Stimulated activated CD4-positive, alpha-beta T cell treated with anti-CD3 and anti-CD28 coated beads, Interleukin-4, amount 100 ng/mL, for 1 hour (primary cell): ENCODE measurements around the gene KCNJ9.
A peak's percentile ranks its signal among the peaks of the same experiment; 100 is the strongest.
"Not testable (repeated sequence)": the region's sequence is repeated elsewhere in the genome, so short reads cannot be mapped to it uniquely, and the experiment has no call there.

ENCODE experiments used
- DNase-seq: peaks from one replicate; pipeline ENCODE4 v3.0.0-alpha.2; 2020

Gene KCNJ9

DNA sequence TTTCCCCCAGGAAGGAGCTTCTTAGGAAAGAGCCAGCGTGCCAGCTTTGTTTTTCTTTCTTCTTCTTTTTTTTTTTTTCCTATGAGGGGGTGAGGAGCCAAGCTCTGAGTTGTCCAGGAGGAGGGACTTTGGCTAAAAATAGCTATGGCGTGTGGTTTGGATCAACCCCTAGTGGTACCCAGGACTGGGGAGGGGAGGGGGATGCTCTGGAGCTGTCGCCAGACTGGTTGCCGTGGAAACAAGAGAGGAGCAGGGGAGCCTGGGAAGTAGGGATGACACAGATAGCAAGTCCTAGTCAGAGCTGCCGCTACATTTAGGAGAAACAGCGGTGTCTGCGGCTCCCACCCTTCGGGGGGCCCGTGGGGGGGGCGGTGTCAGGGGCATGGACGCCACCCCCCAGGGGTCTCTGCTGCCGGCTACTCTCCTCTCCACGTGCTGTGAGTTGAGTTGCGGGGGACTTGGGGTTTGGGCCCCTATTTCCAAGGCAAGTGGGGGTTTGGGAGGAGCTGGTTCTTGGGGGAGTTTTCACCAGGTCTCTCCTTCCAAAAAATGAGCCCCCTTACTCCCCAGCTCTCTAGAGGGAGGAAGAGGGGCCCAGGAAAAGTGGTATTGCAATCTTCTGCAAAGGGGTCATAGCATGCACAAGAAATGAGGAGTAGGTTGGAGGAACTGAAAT, at the start of gene KCNJ9:
KCNJ9 (plus strand) TSS at position 278 of the 676 bp plus-strand sequence. CDS start 2,493 bp downstream, outside the sequence.
- no peak for DNase-seq

DNA sequence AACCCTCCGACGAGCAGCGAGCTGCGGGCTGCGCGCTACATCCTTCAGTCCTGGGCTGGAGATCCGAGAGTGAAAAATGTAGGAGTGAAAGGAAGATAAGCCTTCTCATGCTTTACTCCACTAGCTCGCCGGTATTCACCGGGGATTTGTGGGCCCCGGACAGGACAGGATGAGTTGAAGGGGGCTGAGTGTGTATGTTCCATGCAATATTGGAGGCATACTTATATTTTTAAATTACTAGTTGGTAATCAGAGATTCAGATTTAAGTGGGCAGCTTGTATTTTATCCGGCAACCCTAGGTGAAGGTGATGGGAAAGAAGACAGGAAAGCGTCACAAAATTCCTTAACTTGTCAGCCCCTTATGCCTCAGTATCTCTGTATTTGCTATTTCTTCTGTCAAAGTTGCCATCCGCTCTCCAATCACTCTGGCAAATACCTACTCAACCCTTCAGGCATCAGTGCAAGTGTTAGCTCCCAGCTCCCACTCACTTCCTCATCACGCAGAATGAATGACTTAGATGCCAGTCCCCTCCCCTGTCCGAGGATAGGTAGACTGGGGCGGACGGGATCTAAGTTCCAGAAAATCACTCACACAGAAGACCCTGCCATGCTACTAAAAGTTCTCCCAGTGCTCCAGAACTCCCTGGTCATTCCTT, 49.0 kb upstream of the KCNJ9 start:
- no peak for DNase-seq

DNA sequence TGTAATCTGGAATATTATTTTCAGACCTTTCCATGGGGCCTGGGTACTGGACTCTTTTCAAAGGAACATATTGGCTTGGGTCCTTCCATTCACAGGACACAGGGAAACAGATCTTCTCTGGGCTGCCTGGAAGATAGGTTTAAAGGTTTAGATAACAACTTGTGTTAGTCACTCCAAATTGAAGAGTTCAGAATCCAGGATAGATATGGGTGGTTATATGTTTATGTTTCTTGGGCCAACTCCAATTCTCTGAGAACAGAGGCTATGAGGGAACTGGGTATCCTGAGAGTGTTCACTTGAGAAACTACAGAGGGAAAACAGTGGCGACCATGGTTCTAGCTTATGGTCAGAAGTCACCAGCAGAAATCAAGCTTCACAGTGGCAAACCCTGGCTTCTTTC, 40.9 kb upstream of the KCNJ9 start:
- no peak for DNase-seq

DNA sequence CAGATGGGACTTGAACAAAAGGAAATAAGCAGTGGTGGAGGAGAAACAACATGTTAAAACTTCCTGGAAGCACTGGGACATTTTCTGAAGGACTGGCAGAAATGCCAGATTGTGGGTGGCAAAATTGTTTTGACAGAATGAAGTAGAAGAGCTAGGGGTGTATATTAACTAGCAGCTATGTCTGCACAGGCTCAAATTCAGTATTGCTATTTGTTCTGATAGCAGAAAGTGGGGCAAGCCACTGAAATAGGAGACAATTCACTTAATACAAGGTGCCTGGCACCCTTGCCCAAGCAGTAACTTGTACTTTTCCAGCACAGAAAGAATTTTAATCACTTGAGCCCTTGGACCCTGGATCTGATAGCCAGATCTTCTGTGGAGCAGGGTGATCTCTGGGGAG, 37.8 kb upstream of the KCNJ9 start:
- DNase-seq, result no peak

DNA sequence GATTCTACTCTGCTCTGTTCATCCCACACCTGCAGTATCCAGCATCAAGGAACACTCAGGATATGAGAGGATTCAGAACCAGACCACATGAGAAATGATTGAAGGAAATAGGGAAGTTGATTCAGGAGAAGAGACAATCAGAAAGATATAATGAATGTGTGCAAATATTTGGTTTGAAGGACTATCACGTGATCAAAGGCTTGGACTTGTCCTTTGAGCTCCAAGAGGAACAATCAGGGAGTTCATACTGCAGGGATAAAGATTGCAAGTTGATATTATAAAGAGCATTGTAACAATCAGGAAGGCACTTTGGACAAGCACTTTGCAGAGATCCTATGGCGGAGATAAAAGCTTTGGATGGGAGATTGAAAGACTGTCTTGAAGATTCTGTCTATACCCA, 35.7 kb upstream of the KCNJ9 start:
- no peak for DNase-seq

DNA sequence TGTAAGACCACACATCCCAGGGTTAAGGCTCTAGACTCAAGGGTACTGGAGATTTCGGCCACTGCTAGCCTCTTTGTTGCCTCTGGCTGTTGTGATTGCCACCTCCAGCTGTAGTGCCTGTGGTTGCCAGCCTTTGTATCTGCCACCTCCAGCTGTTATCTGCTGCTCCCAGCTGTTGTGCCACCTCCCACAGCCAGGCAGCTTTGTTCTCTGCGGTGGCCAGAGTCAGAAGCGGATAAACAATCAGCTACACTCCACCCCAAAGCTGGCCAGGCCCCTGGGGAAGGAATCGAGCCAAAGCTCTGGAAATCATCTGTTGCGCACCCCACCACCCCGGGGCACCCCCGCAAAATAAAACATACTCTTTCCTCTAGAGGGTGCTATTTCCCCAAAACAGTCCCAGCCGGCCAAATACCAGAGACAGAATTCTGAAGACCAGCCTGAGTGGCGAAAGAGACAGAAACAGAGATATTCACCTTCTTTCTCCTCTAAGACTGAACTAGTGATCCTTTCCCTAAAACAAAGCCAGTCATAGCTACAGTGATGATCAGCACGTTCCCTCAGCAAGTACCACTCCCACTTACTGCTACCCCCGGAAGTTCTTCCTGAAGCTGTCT, 34.7 kb upstream of the KCNJ9 start:
- DNase-seq, result peak; percentile 13

DNA sequence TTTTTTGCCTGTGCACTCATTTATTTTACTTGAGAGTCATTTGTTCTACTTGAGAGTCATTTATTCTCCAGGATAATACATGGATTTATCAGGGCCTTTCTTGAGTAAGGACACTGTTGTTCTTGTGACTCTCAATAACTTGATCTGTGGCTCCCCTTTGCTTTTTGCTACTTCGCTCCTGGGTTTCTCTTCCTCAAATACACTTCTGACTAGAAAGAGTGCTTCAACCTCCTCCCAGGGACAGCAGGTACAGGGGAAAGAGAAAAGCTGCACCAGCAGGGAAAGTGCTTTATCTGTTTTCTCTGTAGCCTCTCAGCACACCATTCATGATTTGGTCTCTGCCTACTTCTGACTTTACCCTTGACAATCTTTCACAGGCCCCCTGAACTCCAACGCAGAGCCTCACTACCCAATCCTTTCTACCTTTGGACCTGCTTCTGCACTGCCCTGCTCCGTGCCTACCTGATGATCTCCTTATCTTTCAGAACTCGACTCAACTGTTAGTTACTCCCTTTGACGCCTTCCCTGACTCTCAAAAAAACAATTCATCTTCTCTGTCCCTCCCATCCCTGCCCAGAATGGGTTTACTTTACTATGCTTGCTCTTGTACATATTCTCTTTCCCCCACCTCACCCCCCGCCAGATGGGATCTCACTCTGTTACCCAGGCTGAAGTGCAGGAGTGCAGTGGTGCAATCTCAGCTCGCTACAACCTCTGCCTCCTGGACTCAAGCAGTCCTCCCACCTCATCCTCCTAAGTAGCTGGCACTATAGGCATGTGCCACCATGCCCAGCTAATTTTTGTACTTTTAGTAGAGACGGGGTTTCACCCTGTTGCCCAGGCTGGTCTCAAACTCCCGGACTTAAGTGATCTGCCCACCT, 34.0 kb upstream of the KCNJ9 start:
- DNase-seq, result no peak

DNA sequence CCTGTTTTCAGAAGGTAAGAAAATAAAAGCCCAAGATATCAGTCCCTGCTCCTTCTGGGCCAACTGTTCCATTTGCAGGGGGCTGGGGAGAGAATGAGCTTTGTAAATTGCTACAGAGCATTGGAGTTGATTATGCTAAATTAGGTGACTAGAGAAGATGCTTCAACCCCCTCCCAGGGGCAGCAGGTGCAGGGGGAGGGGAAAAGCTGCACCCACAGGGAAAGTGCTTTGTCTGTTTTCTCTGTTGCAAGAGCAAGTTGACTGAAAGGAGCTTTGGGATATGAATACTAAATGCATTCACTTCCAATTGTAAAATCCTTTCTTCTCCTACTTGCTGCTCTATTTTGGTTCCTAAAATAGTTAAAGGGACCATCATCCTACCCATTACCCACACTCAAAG, 33.0 kb upstream of the KCNJ9 start:
- no peak for DNase-seq

DNA sequence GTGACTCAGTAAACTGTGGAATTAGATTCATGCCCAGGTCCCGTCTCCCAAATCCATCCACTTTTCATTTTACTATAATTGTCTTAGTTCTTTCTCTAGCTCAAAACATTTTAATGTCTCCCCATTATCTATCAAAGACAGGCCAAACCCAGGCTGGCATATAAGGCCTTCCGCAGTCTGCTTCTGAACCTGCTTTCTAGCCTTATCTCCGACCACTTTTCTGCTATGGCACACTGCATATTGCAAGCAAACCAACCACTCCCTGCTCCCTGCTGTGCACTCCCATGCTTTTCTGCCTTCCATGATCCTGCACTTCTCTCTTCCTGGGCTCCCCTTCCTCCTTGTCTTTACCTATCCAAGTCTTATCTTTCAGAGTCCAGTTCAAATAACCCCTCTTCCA, 32.2 kb upstream of the KCNJ9 start:
- no peak for DNase-seq

DNA sequence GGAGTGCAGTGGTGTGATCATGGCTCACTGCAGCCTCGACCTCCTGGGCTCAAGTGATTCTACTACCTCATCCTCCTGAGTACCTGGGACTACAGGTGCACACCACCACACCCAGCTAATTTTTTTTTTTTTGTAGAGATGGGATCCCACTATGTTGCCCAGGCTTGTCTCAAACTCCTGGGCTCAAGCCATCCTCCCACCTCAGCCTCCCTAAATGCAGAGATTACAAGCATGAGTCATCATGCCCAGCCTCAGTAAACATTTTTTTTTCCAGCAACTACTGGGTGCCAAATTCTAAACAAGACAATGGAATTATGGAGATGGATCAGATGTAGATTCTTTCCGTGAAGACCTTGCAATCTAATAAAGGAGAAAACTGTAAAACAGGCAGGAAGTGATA, 31.2 kb upstream of the KCNJ9 start:
- DNase-seq, result not testable (repeated sequence)

DNA sequence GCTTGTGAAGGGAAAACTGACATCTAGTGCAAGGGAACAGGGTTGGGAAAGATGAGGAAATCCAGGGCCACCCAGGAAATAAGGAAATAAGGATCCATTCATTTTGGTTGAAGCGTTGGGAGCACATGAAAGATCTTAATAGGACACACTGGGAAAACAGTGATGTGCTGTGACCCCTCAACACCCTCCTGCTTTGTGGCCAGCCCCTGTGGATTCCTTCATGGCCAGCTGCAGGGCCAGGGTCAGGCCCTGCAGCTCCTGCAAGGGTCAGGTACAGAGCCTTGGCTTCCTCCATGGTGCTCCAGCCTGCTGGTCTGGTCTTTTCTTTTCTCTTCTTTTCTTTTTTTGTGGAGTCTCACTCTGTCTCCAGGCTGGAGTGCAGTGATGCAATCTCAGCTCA, 30.7 kb upstream of the KCNJ9 start:
- no peak for DNase-seq

DNA sequence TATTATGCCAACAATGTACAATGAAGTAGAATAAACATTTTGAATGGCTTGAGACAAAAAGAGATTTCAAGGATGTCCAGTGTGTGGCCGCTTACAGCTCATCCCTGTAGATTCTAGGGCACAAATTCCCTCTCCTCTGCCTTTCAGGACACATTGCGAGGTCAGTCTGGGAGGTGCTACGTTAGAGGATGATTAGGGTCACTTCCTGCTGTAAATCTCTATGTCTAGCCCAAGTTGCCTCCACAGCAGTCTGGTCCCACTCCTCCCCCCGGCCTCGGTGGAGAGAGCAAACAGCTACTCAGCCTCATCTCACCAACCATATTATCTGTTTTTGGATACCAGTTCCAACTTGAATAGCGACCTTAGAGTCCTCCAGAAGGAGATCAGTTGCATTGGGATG, 28.4 kb upstream of the KCNJ9 start:
- no peak for DNase-seq

DNA sequence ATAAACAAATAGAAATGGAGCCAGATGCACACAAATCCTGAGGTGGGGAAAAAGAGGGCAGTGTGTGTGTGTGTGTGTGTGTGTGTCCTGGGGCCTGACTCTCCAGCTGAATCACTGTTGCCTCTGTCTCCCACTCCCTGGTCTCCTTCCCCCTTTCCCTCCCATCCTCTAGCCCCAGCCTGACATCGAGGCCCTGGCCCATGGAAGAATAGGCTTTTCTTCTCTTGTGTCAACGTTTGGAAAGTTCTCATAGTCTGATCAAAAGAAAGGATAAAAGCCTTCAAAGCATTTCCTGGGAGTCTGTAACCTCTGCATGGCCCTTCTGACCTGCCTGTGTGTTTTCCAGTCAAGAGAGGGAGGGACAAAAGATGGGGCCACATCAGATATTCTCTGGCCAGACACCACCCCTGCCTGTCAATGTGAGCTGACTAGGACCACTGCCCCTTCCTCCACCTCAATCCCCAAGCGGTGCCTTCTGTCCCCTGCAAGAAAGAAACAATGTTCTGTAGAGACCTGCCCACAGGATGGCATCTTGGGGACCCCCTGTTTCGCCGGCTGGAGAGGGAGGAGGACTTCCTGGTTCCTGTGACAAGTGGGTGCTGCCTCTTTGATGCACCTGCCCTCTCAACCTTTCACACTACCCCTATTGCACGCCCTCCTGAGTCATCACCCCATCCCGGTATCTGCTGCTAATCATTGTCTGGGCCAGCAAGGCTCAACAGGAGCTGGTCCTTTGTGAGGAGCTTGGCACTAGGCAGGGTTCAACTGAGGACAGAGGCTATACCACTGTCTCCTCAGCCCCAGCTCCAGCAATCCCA, 27.6 kb upstream of the KCNJ9 start:
- no peak for DNase-seq

DNA sequence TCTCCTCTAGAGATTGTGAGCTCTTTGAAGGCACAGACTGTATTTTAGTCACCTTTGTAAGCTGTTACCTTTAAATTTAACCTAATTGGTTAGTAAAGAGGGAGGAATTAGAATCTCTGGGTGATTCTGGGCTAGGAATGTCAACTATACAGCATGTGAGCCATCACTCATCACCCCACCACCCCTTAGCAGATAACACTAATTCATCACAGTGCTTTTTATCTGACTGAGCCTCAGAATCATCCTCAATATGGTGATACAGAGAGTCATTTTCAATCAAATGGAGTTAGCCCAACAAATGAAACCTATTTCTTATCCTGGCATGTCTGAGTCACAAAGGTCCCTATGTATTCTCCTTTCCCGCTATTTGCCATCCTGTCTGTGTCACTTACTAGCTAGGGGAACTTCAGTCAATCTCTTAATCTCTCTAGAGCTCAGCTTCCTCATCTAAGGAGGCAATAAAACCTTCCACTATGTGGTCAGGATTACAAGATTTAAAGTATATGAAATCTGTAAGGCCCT, 24.6 kb upstream of the KCNJ9 start:
- no peak for DNase-seq

DNA sequence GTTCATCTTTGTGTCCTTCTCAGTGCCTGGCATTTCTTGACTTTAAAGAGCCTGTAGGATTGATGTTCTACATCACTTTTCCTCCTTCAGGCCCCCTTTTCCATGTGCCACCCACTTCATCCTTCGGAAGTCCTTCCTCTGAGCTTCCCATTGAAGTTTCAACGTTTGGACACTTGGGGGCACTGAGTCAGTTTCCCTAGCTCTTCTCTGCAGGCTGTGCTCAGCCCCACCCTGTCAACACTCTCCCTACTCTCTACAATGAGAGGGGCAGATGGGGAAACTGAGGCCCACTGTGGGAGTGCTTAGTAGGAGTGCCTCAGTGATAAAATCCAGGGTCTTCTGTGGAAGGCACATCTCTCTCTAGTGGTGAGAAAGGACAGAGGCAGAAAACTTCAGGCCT, 23.3 kb upstream of the KCNJ9 start:
- no peak for DNase-seq

DNA sequence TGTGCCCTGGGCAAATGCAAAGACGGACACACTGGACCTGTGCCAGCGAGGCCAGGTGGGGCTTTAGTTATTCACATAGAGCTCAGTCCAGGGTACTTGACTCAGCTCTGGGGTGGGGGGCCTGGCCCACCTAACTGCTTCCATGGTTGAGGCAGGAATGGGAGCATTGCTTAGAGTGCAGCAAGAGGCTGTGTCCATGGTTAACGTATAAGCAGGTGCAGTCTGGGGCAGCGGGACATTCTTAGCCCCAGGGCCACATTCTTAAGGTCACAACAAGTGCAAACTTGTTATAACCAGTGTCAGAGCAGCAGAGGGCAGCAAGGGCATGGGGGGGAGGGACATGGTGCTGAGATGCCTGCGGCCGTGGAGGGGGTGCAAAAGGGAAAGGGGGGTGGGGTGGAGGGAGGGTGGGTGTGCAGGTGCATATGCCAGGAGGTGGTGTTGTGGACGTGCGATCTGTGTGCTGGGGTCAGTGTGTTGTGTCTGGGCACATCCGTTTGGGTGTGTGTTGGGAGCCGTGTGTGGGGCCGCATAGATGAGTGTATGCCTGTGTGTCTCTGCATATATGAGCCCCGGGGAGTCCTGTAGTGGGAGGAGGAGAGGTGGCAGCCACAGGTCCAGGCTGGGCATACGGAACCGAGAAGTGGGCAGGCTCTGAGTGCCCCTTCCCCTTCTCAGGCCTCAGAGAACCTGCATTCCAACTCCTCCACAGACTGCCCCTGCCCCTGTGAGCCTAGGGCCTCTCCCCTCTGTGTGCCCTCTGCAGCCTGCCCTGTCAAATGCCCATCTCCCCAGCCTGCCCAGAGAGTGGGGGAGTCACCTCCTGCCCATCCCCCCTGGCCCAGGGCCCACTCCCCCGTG, 19.7 kb upstream of the KCNJ9 start:
- no peak for DNase-seq

DNA sequence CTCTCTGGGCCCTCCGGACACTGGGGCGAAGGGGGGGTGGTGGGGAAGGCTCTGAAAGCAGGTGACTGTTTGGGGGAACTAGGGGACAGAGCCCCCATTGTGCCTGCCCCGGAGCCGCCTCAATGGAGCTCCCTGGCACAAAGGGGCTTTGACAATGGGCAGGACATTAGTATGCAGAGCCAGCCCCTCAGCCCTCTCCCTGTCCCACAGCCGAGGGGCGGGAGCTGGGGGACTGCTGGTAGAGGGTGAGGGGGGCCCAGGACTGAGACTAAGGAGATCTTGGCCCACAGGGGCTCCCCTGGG, 19.2 kb upstream of the KCNJ9 start:
- DNase-seq, result no peak

DNA sequence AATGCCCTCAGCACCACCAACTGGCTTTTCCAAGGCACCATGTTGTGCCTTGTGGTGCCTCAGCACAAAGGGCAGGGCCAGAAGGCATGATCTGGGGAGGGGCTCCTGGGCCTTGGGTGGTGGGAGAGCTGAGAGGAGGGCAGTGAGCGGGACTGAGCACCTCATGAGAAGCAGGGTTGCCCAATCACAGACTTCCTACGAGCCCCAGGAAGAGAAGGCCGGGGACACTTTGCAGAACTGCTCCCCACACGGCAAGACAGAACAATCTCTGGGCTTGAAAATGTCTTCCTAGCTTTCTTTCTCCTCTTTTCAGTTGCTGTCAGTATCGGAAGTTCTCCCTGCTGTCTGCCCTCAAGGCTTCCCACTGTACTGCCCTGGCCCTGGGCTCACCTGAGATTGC, 18.2 kb upstream of the KCNJ9 start:
- no peak for DNase-seq

DNA sequence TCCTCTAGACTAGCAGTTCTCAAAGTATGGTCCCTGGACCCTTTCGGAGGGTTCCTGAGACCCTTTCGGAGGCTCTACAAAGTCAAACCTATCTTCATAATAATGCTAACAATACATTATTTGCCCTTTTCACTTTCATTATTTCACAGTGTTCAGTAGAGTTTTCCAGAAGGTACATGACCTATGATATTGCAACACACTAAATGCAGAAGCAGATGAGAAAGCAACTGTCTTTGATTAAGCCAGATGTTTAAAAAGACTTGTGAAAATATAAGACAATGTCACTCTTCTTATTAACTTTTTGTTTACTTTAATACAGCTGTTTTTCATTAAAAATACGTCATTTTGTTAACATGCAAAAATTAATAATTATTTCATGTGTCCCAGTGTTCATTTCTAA, 17.2 kb upstream of the KCNJ9 start:
- no peak for DNase-seq

DNA sequence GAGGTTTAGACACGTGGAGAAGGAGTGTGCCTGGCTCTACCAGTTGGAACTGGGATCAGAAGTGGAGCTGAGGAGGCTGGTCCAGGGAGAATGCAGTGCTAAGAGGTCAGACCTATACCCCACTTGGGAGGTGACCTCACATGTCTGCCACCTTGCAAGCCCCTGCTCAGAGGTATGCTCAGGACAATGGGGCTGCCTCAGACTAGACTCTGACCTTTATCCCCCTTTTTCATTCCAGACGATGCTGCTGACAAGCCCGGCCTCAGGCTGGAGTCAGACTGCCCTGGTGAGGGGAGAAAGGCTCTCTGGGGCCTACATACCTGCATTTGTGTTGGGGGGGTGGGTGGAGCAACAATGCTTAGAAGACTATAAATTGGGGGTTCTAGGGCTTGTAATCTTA, 16.6 kb upstream of the KCNJ9 start:
- no peak for DNase-seq
